Epithelial cell of umbilical artery (primary cell): ENCODE data around the gene C12orf57. TPM values are rescaled to one million over a fixed set of nuclear protein-coding genes. Genes with fewer than 3 reads are reported as not detected.

ENCODE experiments used
- total RNA-seq: library from RNA; depleted of rRNA; stranded (reverse); fragments of >200 nt; gene quantifications from 2 replicates; pipeline ENCODE4 v1.2.3, GENCODE V29; 2014

The C12orf57 gene
- total RNA-seq: 137 and 143 TPM in 2 replicates

DNA sequence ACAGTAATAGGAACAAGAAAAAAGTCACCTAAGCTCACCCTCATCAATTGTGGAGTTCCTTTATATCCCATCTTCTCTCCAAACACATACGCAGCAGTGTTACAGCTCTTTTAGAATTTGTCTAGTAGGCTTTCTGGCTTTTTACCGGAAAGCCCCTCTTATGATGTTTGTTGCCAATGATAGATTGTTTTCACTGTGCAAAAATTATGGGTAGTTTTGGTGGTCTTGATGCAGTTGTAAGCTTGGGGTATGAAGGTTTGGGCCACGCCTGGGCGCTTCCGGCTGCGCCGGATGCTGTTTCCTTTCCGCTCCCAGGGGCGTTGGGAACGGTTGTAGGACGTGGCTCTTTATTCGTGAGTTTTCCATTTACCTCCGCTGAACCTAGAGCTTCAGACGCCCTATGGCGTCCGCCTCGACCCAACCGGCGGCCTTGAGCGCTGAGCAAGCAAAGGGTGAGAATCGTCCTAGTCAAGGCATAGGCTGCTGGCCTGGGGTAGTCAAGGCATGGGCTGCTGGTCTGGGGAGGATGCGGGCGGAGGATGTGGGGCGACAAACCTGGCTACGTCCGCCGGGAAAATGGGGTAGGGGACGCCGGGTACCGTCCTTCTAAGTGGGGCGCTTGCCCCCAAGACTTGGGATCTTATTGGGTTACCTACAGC is at the start of gene C12orf57, which contains the start of gene RNU7-1:
Gene C12orf57 (plus strand): TSS at position 301 of the 659 bp plus-strand sequence. CDS start 100 bp downstream, at position 401.
Gene RNU7-1 (plus strand): TSS at position 95 of the 659 bp plus-strand sequence.

GRCh38 chr12:6904280-6905276 is 39.2 kb upstream of the C12orf57 start, which contains the start of gene LRRC23:
Gene LRRC23, plus strand, starts transcription at chr12:6904822. Its CDS starts 812 bp downstream, at chr12:6905634.

DNA sequence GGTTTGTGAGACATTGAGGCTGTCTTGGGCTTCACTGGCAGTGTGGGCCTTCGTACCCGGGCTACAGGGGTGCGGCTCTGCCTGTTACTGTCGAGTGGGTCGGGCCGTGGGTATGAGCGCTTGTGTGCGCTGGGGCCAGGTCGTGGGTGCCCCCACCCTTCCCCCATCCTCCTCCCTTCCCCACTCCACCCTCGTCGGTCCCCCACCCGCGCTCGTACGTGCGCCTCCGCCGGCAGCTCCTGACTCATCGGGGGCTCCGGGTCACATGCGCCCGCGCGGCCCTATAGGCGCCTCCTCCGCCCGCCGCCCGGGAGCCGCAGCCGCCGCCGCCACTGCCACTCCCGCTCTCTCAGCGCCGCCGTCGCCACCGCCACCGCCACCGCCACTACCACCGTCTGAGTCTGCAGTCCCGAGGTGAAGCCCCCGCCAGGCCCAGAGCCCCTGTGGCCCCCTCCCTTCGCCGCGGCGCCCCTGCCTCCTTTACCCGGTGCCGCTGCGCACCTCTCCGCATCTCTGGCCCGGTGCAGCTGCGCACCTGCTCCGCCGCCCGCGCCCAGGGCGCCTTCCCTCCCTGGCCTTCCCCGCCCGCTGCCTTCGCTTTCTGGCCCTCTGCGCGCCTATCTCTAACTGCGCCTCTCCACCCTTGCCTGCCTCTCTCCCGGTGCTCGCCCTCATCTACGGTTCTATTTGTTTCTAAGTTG is 29.4 kb upstream of the C12orf57 start, which contains the start of gene ENO2:
Gene ENO2 (plus strand): TSS at position 335 of the 701 bp plus-strand sequence. CDS start 1,253 bp downstream, outside the sequence.

GRCh38 chr12:6927379-6928021 is 16.3 kb upstream of the C12orf57 start, which contains the start of gene ATN1:
Gene ATN1, plus strand, starts transcription at chr12:6927959. Its CDS starts 6,043 bp downstream, at chr12:6934002.

DNA sequence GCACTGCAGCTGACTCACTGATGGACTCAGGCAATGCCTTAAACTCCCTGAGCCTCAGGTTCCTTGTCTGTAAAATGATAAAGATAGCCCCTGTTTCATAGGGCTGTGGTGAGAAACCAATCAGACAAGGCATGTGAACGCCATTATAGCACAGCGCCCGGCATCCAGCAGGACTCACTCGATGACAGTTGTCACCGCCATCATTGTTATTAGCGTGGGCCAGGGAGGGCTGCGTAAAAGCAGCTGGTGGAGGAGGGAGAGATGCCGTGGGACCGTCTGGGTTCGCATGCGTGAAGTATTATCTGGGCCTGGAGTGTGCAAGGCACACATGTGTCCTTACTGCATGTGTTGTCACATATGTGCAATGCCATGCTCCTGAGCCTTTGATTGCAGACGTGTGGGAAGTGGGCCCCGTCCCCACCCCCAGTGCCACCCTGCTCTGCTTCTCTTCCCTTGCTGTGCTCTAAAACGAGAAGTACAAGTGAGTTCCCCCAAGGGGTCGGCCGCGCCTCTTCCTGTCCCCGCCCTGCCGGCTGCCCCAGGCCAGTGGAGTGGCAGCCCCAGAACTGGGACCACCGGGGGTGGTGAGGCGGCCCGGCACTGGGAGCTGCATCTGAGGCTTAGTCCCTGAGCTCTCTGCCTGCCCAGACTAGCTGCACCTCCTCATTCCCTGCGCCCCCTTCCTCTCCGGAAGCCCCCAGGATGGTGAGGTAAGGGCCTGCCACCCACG is 7.2 kb downstream of the C12orf57 start, which contains the start of gene PTPN6:
Gene PTPN6 (plus strand): TSS at position 546 of the 730 bp plus-strand sequence. CDS start 157 bp downstream, at position 703.

Other genes starting within 250 kb of the C12orf57 start
- gene PIANP, start 243.2 kb upstream of the C12orf57 start, total RNA-seq: under 0.01 TPM in 1 of 2 replicates, not detected in the other
- gene COPS7A, start 220.0 kb upstream of the C12orf57 start, total RNA-seq: 32.2 and 33.4 TPM in 2 replicates
- gene MLF2, start 190.9 kb upstream of the C12orf57 start, total RNA-seq: 89.3 and 94.7 TPM in 2 replicates
- 39.4 and 54.6 TPM in 2 replicates for gene PTMS, start 177.7 kb upstream of the C12orf57 start, total RNA-seq
- under 0.01 and 0.15 TPM in 2 replicates for gene LAG3, start 171.5 kb upstream of the C12orf57 start, total RNA-seq
- not detected in 2 replicates for gene CD4, start 154.5 kb upstream of the C12orf57 start, total RNA-seq
- 9.4 and 9.7 TPM in 2 replicates for gene GPR162, start 122.2 kb upstream of the C12orf57 start, total RNA-seq
- 81.9 and 98.6 TPM in 2 replicates for gene P3H3, start 115.6 kb upstream of the C12orf57 start, total RNA-seq
- gene GNB3, start 103.1 kb upstream of the C12orf57 start, total RNA-seq: 0.65 and 1.4 TPM in 2 replicates
- gene CDCA3, start 92.7 kb upstream of the C12orf57 start, total RNA-seq: 12.7 and 13.2 TPM in 2 replicates
- gene USP5, start 91.9 kb upstream of the C12orf57 start, total RNA-seq: 84.5 and 88.4 TPM in 2 replicates
- 1,011 and 1,271 TPM in 2 replicates for gene TPI1, start 76.5 kb upstream of the C12orf57 start, total RNA-seq
- 3.2 and 4.1 TPM in 2 replicates for gene SPSB2, start 70.7 kb upstream of the C12orf57 start, total RNA-seq
- gene LRRC23, start 39.2 kb upstream of the C12orf57 start, total RNA-seq: 4.2 and 9.1 TPM in 2 replicates
- gene ENO2, start 29.4 kb upstream of the C12orf57 start, total RNA-seq: 8.1 and 8.7 TPM in 2 replicates
- gene ATN1, start 16.1 kb upstream of the C12orf57 start, total RNA-seq: 9.1 and 16.6 TPM in 2 replicates
- gene RNU7-1, start 206 bp upstream of the C12orf57 start, total RNA-seq: not detected in 2 replicates
- under 0.01 and 0.15 TPM in 2 replicates for gene PTPN6, start 7.3 kb downstream of the C12orf57 start, total RNA-seq
- 185 and 231 TPM in 2 replicates for gene PHB2, start 26.6 kb downstream of the C12orf57 start, total RNA-seq
- gene EMG1, start 26.9 kb downstream of the C12orf57 start, total RNA-seq: 79.3 and 94.4 TPM in 2 replicates
- gene LPCAT3, start 74.5 kb downstream of the C12orf57 start, total RNA-seq: 4.9 and 8.4 TPM in 2 replicates
- gene C1S, start 116.7 kb downstream of the C12orf57 start, total RNA-seq: 1.9 and 5.8 TPM in 2 replicates
- 1.3 and 5.3 TPM in 2 replicates for gene C1R, start 148.4 kb downstream of the C12orf57 start, total RNA-seq
- 12.2 and 14.3 TPM in 2 replicates for gene C1RL, start 165.2 kb downstream of the C12orf57 start, total RNA-seq
- not detected in 2 replicates for gene RBP5, start 184.9 kb downstream of the C12orf57 start, total RNA-seq
- 27.6 and 34.3 TPM in 2 replicates for gene CLSTN3, start 186.3 kb downstream of the C12orf57 start, total RNA-seq
- gene PEX5, start 245.7 kb downstream of the C12orf57 start, total RNA-seq: 22.8 and 36.4 TPM in 2 replicates